Measurements from ENCODE around the gene SUSD6. TPM values are rescaled to one million over a fixed set of nuclear protein-coding genes. Genes with fewer than 3 reads are reported as not detected.

SUSD6 gene
- total RNA-seq, 1 donor from 2014 or later: 22.3 TPM

DNA sequence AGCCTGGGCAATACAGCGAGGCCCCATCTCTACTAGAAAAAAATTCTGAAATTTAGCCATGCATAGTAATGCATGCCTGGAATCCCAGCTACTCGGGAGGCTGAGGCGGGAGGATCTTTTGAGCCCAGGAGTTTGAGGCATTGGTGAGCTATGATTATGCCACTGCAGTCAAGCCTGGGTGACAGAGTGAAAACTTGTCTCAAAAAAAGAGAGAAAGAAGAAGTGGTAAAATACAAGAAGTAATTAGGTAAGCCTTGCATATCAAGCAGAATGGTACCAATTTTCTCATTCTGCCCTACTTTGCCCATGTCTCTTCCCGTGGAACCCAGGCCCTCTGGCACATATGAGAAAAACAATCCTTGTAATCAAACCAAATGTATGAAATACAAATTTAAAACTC lies 70.7 kb downstream of the SUSD6 start:
- no peaks in the 10 kb centered on the region for H3K27me3 Mint-ChIP-seq
- H3K9me3 Mint-ChIP-seq (ENCODE audit: low read depth): no peaks in the 10 kb centered on the region

DNA sequence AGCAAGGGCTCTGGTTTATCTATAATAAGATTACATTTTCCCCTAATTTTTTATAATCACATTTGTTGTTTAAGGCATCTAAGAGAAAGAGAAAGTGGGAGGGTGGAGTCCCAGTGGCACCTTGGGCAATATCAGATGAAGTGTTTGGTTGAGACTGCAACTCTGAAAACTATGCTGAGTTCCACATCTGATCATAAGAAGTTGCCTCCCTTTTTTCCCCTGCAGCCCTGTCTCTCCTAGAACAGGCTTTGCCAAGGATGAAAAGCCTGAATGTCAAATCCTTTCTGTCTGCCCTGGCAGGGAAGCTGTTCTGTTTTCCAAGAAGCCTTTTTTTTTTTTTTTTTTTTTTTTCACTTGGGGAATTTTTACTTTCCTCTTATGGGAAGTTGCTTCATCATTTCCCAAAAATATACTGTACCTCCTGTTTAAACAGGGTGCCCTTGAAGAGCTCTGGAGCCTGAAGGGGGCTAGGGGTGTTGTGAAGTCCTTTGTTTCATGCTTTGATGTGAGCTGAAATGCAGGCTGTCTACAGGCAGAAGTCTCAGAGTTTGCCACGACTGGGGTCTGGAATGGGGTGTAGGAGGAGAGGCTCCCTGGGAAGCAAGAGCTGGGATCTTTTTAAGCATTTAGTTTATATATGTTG lies 71.3 kb downstream of the SUSD6 start:
- Mint-ChIP-seq H3K27ac (no peak overlapping the region), H3K4me1 (ENCODE audit: low read depth) (peaks cover 9% of the 10 kb centered on the region), H3K27me3 (no peaks in the 10 kb centered on the region), H3K9me3 (ENCODE audit: low read depth) (no peaks in the 10 kb centered on the region), H3K36me3 (ENCODE audit: insufficient read depth) (peaks cover 4% of the 10 kb centered on the region), H3K4me3 (ENCODE audit: low read depth) (no peak overlapping the region)
- TF ChIP-seq, protein P1, sequence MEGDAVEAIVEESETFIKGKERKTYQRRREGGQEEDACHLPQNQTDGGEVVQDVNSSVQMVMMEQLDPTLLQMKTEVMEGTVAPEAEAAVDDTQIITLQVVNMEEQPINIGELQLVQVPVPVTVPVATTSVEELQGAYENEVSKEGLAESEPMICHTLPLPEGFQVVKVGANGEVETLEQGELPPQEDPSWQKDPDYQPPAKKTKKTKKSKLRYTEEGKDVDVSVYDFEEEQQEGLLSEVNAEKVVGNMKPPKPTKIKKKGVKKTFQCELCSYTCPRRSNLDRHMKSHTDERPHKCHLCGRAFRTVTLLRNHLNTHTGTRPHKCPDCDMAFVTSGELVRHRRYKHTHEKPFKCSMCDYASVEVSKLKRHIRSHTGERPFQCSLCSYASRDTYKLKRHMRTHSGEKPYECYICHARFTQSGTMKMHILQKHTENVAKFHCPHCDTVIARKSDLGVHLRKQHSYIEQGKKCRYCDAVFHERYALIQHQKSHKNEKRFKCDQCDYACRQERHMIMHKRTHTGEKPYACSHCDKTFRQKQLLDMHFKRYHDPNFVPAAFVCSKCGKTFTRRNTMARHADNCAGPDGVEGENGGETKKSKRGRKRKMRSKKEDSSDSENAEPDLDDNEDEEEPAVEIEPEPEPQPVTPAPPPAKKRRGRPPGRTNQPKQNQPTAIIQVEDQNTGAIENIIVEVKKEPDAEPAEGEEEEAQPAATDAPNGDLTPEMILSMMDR (IDR thresholded peaks at IDR 0.05; ENCODE audit: unreplicated experiment): no peak
- DNase-seq (ENCODE audit: low spot score, unreplicated experiment): no peak

More for the DNA sequence above, 70.7 kb downstream of the SUSD6 start:
- peaks cover 4% of the 10 kb centered on the region for H3K36me3 Mint-ChIP-seq (ENCODE audit: insufficient read depth)
- no peak for DNase-seq (ENCODE audit: low spot score, unreplicated experiment)
- no peak overlapping the region for H3K27ac Mint-ChIP-seq
- peaks cover 9% of the 10 kb centered on the region for H3K4me1 Mint-ChIP-seq (ENCODE audit: low read depth)
- no peak overlapping the region for H3K4me3 Mint-ChIP-seq (ENCODE audit: low read depth)
- TF ChIP-seq, protein P1 (IDR thresholded peaks at IDR 0.05; ENCODE audit: unreplicated experiment): no peak

DNA sequence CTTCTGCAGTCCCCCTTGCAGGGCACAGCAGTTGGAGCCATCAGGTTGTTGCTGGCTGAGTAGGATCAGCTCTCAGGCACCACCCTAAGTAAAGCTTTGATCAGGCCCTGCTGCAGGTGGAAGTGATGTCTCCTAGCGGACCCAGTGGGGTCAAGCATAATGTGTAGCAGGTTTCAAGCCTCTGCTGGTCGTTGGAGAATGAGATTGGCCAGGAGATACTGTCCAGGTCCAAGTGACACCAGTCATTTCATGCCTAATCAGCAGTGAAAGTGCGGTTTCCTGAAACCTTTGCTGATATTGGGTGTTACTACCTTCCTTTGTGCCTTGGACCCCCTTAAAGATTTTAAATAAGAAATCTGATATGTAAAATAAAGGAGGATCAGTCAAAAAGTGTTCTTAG lies 72.6 kb downstream of the SUSD6 start:
- TF ChIP-seq, protein P1 (IDR thresholded peaks at IDR 0.05; ENCODE audit: unreplicated experiment): no peak
- H3K4me3 Mint-ChIP-seq (ENCODE audit: low read depth): no peak overlapping the region

DNA sequence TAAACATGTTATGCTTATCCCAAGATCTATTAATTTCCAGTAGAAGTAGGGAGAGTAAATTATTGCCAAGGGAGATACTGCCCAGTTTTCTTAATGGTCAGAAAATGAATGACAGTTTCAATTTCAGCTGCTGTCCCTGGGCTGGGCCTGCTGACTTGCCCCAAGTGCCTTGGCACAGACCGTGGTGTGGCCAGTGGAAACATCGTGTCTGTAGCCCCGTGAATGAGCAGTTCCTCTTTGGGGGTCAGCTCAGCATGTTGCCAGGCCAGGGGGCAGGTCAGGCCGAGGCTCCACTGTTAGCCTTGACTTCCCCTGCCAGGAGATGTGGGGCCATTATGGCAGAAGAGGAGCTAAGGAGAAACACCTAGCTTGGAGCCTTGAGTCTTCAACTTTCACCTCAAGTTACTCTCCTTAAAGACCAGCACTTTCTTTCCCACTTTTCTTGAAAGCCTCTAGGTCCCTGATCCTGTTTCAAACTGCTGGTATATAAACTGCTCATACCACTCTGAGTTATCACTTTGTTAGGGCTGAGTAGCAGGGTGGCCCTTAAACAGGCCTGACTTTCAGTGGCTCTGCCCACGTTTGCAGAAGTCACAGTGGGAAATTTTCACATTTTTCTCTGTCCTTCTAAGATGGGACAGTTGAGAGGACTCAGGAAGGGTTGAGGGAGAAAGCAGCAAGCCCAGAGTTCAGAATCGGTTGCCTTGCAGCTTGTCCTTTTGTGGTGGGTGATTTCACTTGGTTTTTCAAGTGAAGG lies 73.2 kb downstream of the SUSD6 start:
- Mint-ChIP-seq H3K27me3 (no peaks in the 10 kb centered on the region), H3K9me3 (ENCODE audit: low read depth) (no peaks in the 10 kb centered on the region), H3K27ac (no peak overlapping the region), H3K4me3 (ENCODE audit: low read depth) (no peak overlapping the region), H3K36me3 (ENCODE audit: insufficient read depth) (peaks cover 4% of the 10 kb centered on the region), H3K4me1 (ENCODE audit: low read depth) (peaks cover 18% of the 10 kb centered on the region)
- TF ChIP-seq, protein P1 (IDR thresholded peaks at IDR 0.05; ENCODE audit: unreplicated experiment): no peak
- DNase-seq (ENCODE audit: low spot score, unreplicated experiment): no peak

More for the DNA sequence above, 72.6 kb downstream of the SUSD6 start:
- peaks cover 18% of the 10 kb centered on the region for H3K4me1 Mint-ChIP-seq (ENCODE audit: low read depth)
- H3K36me3 Mint-ChIP-seq (ENCODE audit: insufficient read depth): peaks cover 4% of the 10 kb centered on the region
- no peak for DNase-seq (ENCODE audit: low spot score, unreplicated experiment)
- H3K27ac Mint-ChIP-seq: no peak overlapping the region
- no peaks in the 10 kb centered on the region for H3K9me3 Mint-ChIP-seq (ENCODE audit: low read depth)
- no peaks in the 10 kb centered on the region for H3K27me3 Mint-ChIP-seq

DNA sequence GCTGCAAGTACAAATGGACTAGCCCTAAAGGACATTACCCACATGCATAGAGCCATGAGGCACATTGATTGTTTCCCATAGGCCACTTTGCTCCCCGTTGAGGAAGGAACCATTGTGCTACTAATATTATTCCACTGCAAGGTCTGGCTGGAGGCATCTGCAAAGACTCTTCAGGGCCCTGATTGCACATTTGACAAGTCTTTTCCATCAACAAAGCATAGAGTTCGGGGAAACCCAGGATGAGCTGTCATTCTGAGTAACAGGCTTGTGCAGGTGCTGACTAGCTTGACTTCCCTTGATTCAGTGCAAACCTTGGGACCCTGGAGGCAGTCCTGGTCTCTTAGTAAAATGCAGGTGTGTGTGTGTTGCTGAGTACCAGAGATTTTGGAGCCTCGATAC lies 73.8 kb downstream of the SUSD6 start:
- TF ChIP-seq, protein P1 (IDR thresholded peaks at IDR 0.05; ENCODE audit: unreplicated experiment): no peak

More for the DNA sequence above, 73.8 kb downstream of the SUSD6 start:
- no peak for DNase-seq (ENCODE audit: low spot score, unreplicated experiment)
- peaks cover 4% of the 10 kb centered on the region for H3K36me3 Mint-ChIP-seq (ENCODE audit: insufficient read depth)
- H3K27ac Mint-ChIP-seq: no peak overlapping the region
- no peaks in the 10 kb centered on the region for H3K9me3 Mint-ChIP-seq (ENCODE audit: low read depth)
- H3K4me3 Mint-ChIP-seq (ENCODE audit: low read depth): no peak overlapping the region
- H3K4me1 Mint-ChIP-seq (ENCODE audit: low read depth): peaks cover 18% of the 10 kb centered on the region
- no peaks in the 10 kb centered on the region for H3K27me3 Mint-ChIP-seq

Measured in progenitor cell of endocrine pancreas (in vitro differentiated cells).